MCF 10A (cell line): ENCODE measurements around the gene FUBP3. TPM values are rescaled to one million over a fixed set of nuclear protein-coding genes. Genes with fewer than 3 reads are reported as not detected.

Experiments used
- BruUV-seq: library from RNA; stranded (reverse); fragments of 400-500 nt; replicated peaks from 2 replicates; lab custom pipeline; 2021; lab: Mats Ljungman, UMichigan
- CTCF ChIA-PET: fragments of 300-600 bp; sonication (Branson Sonifier 250); formaldehyde crosslinking; extraction: SDS; loops from one replicate; lab custom pipeline; 2021; ENCODE audit warnings: antibody characterized with exemption, inconsistent platforms; lab: Yijun Ruan, JAX
- POLR2A ChIA-PET: fragments of 300-600, 350-650 bp; sonication (Branson Sonifier 250); formaldehyde crosslinking; extraction: SDS; loops from one replicate; lab custom pipeline; 2020; ENCODE audit warnings: antibody characterized with exemption, inconsistent platforms; lab: Yijun Ruan, JAX
- DNase-seq: peaks from one replicate; pipeline ENCODE4 v3.0.0-alpha.2; 2018; ENCODE audit not compliant: unreplicated experiment
- H3K27ac Mint-ChIP-seq: one replicate; pipeline ENCODE4 v1.8.0; 2022; ENCODE audit warnings: mild to moderate bottlenecking, low read depth, mixed read lengths; ENCODE audit not compliant: unreplicated experiment
- H3K27me3 Mint-ChIP-seq: one replicate; pipeline ENCODE4 v1.8.0; 2022; ENCODE audit warnings: mixed read lengths; ENCODE audit not compliant: insufficient read depth, unreplicated experiment
- H3K36me3 Mint-ChIP-seq: one replicate; pipeline ENCODE4 v1.8.0; 2022; ENCODE audit warnings: mild to moderate bottlenecking, moderate library complexity, mixed read lengths; ENCODE audit not compliant: insufficient read depth, unreplicated experiment
- H3K4me1 Mint-ChIP-seq: one replicate; pipeline ENCODE4 v1.8.0; 2022; ENCODE audit warnings: mixed read lengths; ENCODE audit not compliant: insufficient read depth, unreplicated experiment
- H3K4me3 Mint-ChIP-seq: one replicate; pipeline ENCODE4 v1.8.0; 2022; ENCODE audit warnings: mild to moderate bottlenecking, moderate library complexity, mixed read lengths; ENCODE audit not compliant: unreplicated experiment
- H3K9me3 Mint-ChIP-seq: one replicate; pipeline ENCODE4 v1.8.0; 2022; ENCODE audit warnings: mixed read lengths; ENCODE audit not compliant: unreplicated experiment
- CTCF ChIP-seq: fragments of 200-600 bp; IDR thresholded peaks from one replicate; pipeline ENCODE4 v1.8.0; 2022; ENCODE audit warnings: antibody characterized with exemption, mild to moderate bottlenecking; ENCODE audit not compliant: unreplicated experiment
- intact Hi-C: fragments of 100-400 bp; cut with micrococcal nuclease; formaldehyde crosslinking; loops from 2 replicates; pipeline ENCODE4 v1.14.1; 2022
- total RNA-seq: library from RNA; stranded (reverse); gene quantifications from 2 replicates; pipeline ENCODE4 v1.2.3, GENCODE V29; 2022

The FUBP3 gene
- total RNA-seq, 1 experiment from 2014 or later = 58.0 TPM

GRCh38 chr9:130604295-130604694 is 24.9 kb downstream of the FUBP3 start:
- no TSS peak for BruUV-seq
- Mint-ChIP-seq H3K27me3 (no peaks in the 10 kb centered on the region), H3K4me1 (no peaks in the 10 kb centered on the region), H3K4me3 (no peak overlapping the region), H3K36me3 (peaks cover 37% of the 10 kb centered on the region), H3K27ac (no peak overlapping the region), H3K9me3 (no peaks in the 10 kb centered on the region)
- no peak for TF ChIP-seq CTCF
- POLR2A ChIA-PET = interaction anchor here (1.5 kb wide), 1 partner anchor 65 kb away, joined by 5 read pairs; no protein-coding TSS in a partner anchor
- intact Hi-C loops = no loop called here
- CTCF ChIA-PET = interaction anchor here (0.6 to 1.6 kb wide), 3 partner anchors 78 to 181 kb away, joined by 3 to 6 read pairs (median 5); no protein-coding TSS in a partner anchor
- no peak for DNase-seq

- CTCF ChIA-PET = interaction anchor here (0.6 kb wide), 3 partner anchors 47 to 1789 kb away, joined by 4 to 6 read pairs (median 4); no protein-coding TSS in a partner anchor
- no TSS peak for BruUV-seq
- H3K4me3 Mint-ChIP-seq = no peak overlapping the region
Observed at GRCh38 chr9:130606887-130607600, 27.7 kb downstream of the FUBP3 start.

GRCh38 chr9:130607640-130608420 is 28.5 kb downstream of the FUBP3 start:
- no peaks in the 10 kb centered on the region for H3K27me3 Mint-ChIP-seq
- CTCF ChIA-PET = interaction anchor here (0.6 to 1.2 kb wide), 2 partner anchors 75 to 549 kb away, joined by 4 read pairs; no protein-coding TSS in a partner anchor
- H3K4me3 Mint-ChIP-seq = no peak overlapping the region
- BruUV-seq = no TSS peak
- no peak for TF ChIP-seq CTCF
- POLR2A ChIA-PET = interaction anchor here (0.6 to 1.5 kb wide), 2 partner anchors 28 to 274 kb away, joined by 3 to 4 read pairs; no protein-coding TSS in a partner anchor
- no peaks in the 10 kb centered on the region for H3K9me3 Mint-ChIP-seq
- no peaks in the 10 kb centered on the region for H3K4me1 Mint-ChIP-seq
- H3K36me3 Mint-ChIP-seq = peaks cover 38% of the 10 kb centered on the region
- no peak overlapping the region for H3K27ac Mint-ChIP-seq
- intact Hi-C loops = no loop called here
- no peak for DNase-seq

More at GRCh38 chr9:130606887-130607600, 27.7 kb downstream of the FUBP3 start:
- Mint-ChIP-seq H3K27me3 (no peaks in the 10 kb centered on the region), H3K27ac (no peak overlapping the region), H3K4me1 (no peaks in the 10 kb centered on the region), H3K36me3 (peaks cover 38% of the 10 kb centered on the region), H3K9me3 (no peaks in the 10 kb centered on the region)
- POLR2A ChIA-PET = interaction anchor here (0.7 kb wide), 1 partner anchor 579 kb away, joined by 4 read pairs; no protein-coding TSS in a partner anchor
- intact Hi-C loops = no loop called here
- DNase-seq = peak; percentile 16
- no peak for TF ChIP-seq CTCF
